NCI-H1092 treated with DMSO at 0.1 percent for 48 hours (cell line): ENCODE results near the gene TTC12.

ENCODE experiments used
- DNase-seq: peaks from one replicate; lab custom pipeline; 2025; lab: John Stamatoyannopoulos, UW

Gene TTC12

DNA sequence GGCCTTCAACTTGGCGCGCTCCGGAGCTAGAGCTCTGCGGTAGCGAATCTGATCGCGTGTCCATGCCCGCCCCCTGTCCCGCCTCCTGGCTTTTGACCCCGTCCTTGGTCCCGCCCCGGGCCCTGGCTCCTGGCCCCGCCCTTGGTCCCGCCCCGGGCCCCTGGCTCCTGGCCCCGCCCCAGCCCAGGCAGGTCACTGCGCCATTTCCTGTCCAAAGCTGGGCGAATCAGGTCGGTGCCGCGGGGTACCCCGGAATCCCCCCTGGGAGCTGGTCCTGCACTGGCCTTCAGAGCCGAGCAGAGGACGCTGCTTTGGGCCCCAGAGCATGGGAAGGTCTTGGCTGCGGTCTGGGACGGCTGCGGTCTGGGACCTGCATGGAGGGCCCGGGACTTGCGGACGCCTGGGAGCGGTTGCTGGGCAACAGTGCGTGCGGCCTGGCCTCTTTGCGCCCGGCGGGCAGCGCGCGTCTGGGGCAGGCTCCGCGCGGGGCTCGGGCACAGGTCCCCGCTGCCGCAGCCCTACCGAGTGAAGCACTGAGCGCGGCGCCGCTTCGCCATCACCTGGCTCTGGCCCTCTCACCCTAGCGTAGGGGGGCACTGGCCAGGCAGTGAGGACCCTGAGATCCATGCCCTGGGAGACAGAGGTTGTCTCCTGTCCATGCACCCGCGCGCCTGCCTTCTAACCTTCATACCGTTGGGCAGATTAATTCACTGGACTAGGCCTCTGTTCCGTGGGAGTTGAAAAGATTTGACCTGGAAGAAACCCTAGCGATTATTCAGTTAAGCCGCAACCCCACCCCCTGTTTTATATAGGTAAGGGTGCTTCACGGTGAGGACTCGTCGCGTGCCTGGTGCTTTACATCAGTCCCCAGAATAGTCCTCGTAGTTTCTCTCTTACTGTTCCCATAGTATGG, at the start of gene TTC12:
Gene TTC12, plus strand, starts transcription at position 195 of the 913 bp plus-strand sequence. CDS start 1,675 bp downstream, outside the sequence.
- peak; percentile 88 for DNase-seq

- DNase-seq: no peak
Measured at GRCh38 chr11:113265362-113265761, 49.0 kb upstream of the TTC12 start.

DNA sequence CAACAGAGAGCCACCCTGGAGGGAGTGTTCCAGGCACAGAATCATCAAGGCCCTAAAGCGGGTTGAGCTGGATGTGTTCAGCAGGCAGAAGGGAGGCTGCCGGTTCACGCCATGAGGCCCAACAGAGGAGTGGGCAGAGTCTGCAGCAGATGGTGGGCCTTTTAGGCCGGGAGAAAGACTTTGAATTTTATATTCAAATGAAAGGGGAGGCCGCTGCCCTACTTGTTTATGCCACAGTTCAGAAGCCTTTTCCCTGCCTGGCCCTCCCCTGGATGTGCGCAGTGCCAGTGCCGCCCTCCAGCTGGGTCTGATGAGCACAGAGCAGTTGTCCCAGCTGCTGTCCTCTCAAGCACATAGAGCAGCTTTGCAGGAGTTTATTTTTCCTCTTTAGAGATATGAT, 46.9 kb upstream of the TTC12 start:
- no peak for DNase-seq

DNA sequence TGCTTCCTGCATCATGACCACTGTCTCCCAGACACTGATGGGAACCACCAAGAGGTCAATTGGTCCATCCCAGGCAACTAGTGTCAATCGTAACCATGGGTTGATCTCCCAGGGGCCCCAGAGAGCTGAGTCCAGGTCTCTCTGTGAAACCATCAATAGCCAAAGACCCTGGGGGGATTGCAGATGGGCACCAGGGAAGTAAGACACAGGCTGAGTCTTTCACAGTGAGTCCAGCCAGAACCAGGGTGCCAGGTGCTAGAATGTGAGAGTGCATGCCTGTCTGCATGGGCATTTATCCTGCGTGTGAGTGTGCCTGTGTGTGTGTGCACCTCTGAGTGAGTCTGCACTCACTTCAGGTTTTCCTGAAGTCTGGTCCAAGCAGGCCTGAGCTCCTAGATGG, 45.3 kb upstream of the TTC12 start:
- DNase-seq: no peak

GRCh38 chr11:113269636-113270035, 44.7 kb upstream of the TTC12 start:
- no peak for DNase-seq

DNA sequence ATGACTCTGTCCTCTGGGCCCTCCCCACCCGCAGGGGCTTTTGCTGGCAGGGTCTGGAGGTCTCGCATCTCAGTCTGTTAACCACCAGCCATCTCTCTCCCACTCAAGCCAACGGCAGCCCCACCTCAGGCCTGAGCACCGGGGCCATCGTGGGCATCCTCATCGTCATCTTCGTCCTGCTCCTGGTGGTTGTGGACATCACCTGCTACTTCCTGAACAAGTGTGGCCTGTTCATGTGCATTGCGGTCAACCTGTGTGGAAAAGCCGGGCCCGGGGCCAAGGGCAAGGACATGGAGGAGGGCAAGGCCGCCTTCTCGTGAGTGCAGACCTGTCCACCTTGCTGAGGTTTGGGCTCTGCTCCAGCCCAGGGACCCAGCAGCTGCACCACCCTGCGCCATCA, 44.3 kb upstream of the TTC12 start:
- DNase-seq: no peak

DNA sequence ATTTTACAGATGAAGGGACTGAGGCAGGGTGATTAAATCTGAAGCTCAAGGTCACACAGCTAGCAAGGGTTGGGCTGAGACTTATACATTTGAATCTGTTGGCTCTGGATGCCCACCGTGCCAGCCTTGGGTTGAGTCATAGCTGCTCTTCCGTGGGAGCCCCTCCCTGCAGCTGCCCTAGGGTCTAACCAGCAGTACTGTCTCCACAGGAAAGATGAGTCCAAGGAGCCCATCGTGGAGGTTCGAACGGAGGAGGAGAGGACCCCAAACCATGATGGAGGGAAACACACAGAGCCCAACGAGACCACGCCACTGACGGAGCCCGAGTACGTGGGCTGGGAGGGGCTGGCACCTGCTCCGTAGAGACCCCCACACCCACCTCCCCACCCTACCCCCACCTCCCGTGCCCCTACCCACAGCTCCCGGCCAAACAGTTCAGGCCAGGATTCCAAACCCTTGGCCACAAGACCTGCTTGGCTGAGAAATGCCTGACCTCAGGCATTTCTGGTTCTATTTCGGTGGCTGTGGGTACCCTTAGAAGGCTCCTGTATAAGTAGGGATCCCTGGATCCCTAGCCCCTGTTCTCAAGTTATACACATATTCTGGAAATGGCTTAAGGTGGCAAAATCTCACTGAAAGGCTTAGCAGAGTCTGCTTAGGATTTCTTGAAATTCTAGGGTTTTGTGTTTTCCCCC, 42.7 kb upstream of the TTC12 start:
- no peak for DNase-seq

GRCh38 chr11:113272281-113272680, 42.1 kb upstream of the TTC12 start:
- no peak for DNase-seq

GRCh38 chr11:113272927-113273615, 41.3 kb upstream of the TTC12 start:
- DNase-seq: no peak

DNA sequence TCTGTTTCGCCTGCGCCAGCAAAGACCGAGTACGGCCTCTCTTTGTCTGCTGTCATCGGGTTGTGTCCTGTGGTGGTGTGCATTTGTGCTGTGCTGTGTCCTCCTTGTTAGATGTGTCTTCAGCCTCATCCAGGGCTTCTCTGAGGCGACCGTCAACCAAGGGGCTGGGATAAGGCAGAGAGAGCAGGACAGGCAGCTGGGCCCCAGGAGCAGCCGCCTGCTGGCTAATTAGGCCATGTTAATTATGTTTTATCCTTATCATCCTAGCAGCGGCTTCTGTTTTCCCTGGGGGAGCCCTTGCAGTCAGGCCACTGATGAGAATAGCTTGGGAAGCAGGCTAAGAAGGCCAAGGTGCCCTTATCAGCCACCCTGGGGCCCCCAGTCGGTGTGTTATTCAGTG, 40.7 kb upstream of the TTC12 start:
- DNase-seq: no peak

- no peak for DNase-seq
Measured at GRCh38 chr11:113274713-113275582, 39.4 kb upstream of the TTC12 start.

GRCh38 chr11:113275602-113276001, 38.8 kb upstream of the TTC12 start:
- no peak for DNase-seq

DNA sequence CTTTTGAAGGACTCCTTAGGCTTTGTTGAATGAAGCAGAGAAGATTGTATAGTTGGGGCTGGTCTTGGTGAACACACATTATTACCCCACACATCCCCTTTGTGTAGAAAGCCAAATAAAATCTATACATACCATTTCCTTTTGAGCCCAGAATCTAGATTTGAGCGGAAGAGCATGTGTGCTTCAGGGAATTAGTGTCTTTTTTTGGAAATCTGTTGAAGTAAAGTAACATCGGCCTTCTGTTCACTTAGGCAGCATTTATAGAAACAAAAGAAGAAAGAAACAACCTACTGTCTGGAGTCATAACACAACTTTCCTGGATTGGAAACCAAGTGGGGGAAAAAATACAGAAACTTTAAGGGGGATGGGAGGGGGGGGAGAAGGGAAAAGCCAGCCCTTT, 37.9 kb upstream of the TTC12 start:
- DNase-seq: no peak

DNA sequence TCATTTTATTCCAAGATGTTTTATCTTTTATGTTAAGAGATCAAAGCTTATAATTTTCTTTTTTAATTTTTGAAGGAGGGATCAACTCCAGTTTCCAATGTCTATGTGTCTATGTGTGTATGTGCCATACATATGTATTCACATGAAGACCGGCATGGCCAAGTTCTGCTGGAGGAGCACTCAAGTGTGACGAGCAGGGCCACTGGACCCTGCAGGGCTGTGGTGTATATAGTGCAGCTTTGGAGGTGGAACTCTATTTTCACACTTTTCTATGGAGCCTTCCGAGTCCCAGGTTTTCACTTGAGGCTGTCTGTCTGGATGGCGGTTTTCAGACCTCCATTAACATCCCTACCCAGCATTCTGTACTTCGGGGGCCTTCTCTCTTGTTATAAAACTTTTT, 36.5 kb upstream of the TTC12 start:
- no peak for DNase-seq

DNA sequence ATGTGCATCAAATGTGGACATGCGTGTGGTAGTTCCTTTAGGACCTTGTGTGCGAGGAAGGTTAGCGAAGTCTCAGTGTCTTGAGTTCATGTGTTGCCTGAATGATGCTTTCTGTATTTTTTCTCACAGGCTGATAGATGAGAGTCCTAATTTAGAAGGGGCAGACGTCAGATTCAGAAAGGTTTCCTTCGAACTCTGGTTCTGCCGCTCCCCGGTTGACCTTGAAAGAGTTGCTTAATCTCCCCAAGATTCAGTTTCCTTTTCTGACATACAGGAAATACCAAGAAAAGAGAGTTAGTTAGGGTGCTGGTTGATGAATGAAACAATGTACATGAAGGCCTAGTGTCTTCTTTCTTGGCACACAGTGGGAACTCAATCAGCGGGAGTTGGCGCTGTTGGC, 35.9 kb upstream of the TTC12 start:
- no peak for DNase-seq

GRCh38 chr11:113278925-113279324, 35.5 kb upstream of the TTC12 start:
- DNase-seq: no peak

GRCh38 chr11:113279591-113279990, 34.8 kb upstream of the TTC12 start:
- DNase-seq: no peak

DNA sequence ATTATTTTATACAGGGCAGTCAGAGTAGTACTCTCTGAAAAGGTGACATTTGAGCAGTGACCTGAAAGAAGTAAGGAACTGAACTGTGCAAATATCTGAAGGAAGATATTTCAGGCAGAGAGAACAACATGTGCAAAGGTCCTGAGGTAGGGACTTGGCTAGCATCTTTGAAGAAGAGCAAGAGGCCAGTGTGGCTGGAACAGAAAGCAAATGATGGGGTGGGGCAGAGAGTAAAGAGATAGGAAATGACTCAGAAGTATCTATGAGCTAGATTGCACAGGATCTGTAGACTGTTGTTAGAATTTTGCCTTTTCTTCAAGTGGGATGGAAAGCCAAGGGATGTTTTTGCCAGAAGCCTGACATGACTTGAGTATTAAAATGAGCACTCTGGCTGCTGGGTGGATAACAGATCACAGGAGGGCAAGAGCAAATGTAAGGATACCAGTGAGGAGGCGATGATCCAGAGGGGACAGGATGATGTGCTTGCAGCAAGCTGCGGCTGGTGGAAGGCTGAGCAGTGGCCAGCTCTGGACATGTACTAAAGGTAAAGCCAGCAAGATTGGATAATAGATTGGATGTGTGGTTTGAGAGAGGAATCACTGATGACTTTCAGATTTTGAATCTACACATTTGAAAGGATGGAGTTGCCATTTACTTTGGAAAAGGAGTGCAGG, 33.2 kb upstream of the TTC12 start:
- DNase-seq: no peak

GRCh38 chr11:113282898-113283437, 31.4 kb upstream of the TTC12 start:
- DNase-seq: no peak

DNA sequence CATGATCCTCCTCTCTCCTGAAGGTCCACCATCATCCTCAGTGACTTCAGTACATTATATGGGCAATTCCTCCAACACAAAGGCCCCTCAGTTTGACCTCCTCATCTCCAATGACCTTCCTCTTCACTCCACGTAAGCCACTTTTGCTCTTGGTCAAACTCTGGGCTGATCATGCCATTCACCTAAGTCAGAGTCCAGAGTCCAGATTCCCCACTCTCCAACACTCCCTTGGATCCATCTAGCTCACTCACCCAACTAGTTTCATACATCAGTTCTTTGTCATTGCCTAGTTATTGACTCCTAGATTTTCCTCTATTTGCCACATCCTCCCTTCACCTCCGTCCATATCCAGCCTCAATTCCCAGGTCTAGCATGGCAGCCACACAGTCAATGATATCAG, 30.5 kb upstream of the TTC12 start:
- no peak for DNase-seq

- no peak for DNase-seq
Measured at GRCh38 chr11:113286009-113286408, 28.4 kb upstream of the TTC12 start.
